NCI-H128 (cell line): ENCODE measurements around the gene ATF6.

Experiments
- DNase-seq: peaks from one replicate; lab custom pipeline; 2025; ENCODE audit not compliant: unreplicated experiment; lab: John Stamatoyannopoulos, UW

ATF6 gene

DNA sequence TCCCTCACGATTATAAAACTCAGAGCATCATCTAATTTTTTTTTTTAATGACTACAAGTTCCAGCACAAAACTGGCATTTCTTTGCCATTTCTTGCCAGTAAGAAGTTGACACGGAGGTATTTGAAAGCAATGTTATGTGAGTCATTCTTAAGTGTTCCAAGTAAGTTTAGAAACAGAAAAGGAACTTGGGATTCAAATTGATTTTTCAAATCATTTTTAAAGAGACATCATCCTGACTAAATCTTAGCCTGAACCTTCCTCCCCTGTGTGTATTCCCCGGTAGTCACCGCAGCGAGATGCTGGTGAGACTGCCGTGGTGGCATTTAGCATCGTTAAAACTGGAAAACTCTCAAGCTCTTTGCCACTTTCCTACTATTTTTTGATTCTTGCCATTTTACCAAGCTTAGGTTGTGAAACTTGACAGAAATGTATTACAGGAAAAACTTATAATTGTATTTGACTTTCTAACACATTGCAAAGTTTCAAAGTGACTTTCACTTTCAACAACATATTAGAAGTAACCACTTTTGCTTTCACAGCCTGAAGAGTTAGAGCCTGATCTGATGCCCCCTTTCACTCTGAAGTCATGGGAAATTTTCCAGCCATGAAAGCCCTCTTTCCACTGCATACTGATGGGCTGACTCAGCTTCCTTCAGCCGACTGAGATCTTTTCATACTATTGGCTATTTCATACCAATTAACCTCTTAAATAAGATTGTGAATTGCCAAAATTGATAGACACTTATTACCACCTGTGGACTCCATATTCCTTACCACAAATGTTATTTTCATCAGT lies 196.2 kb downstream of the ATF6 start:
- DNase-seq = no peak

- DNase-seq = no peak
These were observed 199.9 kb downstream of the ATF6 start for GRCh38 chr1:161966067-161966466.

GRCh38 chr1:161970036-161970435 lies 203.9 kb downstream of the ATF6 start:
- DNase-seq = no peak

DNA sequence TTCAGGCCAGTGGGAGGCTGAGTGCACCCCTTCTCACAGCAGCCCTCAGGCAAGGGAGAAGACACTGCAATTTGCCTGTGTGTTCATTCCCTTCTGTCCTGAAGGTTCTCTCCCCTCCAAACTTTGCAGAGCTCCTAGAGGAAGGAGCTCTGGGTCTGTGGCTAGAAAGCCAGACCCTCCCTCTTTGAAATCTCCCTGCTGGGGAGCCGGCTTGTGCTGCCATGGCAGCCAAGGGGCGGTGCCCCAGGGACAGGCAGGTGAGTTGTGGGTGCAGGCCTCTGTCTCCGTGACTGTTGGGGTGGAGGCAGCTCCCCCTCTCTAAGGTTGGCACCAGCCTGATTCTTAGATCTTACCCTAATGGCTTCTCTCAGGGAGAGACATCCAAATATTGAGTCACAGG lies 204.5 kb downstream of the ATF6 start:
- no peak for DNase-seq

DNA sequence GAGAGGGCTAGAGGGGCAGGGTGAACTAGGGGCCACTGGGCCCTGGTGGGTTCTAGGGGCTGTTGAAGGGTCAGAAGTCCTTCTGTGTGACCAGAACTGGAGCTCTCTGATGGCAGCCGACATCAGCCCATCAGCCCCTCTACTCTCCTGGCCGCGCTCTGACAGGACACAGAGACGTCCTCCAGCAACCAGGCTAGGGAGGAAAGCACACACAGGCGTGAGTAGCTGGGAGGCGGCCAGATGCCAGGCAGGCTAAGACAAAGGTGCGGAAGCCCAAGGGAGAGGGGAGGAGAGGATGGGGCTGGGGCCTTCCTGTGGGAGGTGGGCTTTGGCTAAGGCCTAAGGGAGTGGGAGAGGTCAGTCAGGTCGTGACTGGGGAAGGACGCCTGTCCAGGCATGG lies 206.7 kb downstream of the ATF6 start:
- DNase-seq = no peak

- no peak for DNase-seq
These were observed 208.1 kb downstream of the ATF6 start for GRCh38 chr1:161973924-161974845.

- no peak for DNase-seq
These were observed 212.1 kb downstream of the ATF6 start for GRCh38 chr1:161978011-161978790.

DNA sequence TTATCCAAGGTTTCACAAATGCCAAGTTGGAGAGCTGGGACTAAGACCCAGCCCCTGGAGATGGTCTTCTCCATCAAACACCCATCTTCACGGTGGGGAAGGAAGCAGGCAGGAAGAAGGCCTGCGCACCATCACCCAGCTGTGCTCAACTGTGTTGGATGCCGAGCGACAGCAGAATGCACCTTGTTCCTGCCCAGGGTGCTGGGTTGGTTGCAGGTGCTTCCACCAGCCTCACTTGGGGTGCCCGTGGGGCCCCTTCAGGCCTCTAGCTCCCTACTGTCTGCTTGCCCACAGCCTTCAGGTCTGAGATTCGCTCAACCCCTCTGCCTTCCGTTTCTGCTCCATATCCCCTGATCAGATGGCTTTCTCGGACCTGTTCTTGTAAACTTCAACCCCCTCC lies 215.0 kb downstream of the ATF6 start:
- DNase-seq = no peak

GRCh38 chr1:161981735-161982506 lies 215.8 kb downstream of the ATF6 start:
- no peak for DNase-seq

DNA sequence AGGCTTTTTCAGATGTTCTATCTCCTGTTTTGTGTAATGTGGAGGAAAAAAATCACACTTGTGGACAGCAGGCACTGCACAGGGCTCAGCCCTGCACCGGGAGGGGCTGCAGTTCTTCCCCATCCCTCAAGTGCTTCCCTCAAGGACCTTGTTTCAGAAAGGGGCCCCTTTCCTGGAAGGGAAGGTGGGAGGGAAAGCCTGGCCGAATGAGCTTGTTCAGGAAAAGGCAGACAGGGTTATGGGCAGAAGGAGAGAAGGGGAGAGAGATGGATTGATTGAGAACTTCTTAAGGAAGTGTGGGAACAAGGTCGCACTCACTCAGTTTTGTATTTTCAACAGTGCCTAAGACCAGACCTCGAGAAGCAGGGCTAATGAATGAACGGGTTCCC lies 216.4 kb downstream of the ATF6 start:
- no peak for DNase-seq

DNA sequence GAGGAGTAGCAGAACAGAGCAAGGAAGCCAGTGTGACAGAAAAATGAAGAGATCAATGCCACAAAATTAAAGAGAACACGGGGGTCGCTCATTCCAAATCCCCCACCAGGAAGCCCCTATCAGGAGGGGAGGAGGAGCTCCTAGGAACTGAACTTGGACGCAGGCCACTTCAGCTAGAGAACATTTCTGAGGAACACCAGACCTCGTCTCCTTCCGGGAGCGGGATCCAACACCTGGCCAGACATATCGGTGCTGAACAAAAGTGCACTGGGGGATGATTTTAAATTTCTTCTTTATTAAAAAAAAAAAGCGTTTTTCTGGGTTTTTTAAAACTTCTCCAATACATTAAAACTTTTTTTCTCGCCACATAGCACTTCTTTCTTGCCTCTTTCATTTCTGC lies 216.8 kb downstream of the ATF6 start:
- no peak for DNase-seq

DNA sequence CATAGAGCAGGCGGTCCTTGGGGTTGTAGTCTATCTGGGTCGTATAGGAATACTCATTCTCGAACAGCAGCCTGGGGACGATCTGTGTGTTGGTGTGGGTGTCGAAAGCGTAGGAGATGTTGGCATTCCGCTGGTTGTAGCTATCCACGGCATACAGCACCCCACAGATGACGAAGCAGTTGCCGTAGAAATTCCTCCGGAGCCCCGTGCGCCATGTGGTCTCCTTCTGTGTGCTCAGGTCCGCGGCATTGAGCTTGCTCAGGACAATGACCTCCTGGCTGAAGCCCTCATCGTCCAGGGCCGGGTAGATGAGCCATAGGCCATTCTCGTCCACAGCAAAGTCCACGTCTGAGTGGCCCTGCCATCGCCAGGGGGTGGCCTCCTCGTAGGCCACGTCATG lies 217.6 kb downstream of the ATF6 start:
- DNase-seq = no peak

DNA sequence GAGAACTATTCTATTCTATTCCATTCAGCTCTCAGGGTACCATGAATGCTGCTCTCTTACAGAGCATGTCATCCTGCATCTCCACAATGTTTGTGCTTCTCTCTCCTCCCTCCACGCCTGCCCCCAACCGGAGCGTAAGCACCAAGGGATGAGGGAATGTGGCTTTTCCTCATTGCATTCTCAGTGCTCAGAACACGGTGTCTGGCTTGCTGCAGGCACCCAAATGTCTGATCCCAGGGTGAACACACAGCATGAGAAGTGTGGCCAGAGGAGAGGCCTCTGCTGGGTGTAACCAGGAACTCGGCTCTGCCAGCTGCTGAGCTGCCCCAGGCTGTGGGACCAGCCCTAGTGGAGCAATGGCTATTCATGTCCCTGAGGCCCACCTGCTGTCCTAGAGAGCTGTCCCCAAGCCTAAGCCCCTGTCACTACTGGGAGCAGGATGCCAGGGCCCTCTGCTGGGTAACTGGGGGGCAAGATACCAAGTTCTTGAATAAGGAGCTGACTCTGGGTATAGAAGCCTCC lies 219.2 kb downstream of the ATF6 start:
- no peak for DNase-seq

DNA sequence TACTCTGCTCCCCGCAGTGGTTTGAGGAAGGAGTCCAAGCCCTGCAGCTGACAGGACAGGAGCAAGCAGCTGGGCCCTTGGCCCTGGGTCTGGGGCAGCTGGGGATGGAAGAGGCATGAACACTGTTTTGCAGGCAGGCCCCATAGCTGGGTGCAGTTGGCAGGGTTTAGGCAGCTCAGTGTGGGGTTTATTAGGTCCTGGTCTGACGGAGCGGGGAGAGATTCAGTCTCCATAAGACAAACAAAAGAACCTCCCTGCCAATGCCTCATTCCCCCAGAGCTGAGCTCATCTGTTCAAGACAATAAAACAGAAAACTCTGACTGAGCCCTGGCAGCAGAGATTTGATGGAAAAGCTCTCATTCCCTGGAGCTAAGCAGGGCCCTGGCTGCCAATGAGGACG lies 220.2 kb downstream of the ATF6 start:
- no peak for DNase-seq

DNA sequence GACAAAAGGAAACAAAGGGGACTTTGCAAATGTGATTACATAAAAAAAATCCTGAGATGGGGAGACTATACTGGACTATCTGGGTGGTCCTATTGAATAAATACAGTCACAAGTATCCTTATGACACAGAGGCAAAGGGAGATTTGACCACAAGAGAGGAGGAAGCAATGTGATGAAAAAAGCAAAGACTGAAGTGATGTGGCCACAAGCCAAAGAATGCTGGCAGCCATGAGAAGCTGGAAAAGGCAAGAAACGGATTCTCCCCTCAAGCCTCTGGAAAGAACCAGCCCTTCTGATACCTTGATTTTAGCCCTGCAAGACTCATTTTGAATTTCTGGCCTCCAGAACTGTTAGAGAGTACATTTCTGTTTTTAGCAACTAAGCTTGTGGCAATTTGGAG lies 221.2 kb downstream of the ATF6 start:
- no peak for DNase-seq

DNA sequence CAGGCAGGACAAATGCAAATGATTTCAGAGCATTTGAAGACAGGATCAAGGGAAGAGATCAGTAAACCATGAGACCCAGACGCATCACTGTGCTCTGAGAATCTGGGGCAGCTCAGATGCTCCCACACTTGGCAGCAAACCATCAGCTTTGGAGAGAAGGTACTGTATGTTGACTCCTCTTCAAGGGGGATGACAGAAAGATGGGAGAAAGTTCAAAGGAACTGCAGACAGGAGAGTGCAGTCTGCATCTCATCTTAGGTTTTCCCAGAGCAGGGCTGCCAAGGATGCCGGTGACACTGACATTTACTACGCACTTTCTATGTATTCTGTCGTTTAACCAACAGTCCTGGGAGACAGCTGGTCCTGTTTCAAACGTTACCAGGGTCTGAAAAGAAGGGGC lies 221.8 kb downstream of the ATF6 start:
- no peak for DNase-seq

- DNase-seq = no peak
These were observed 222.3 kb downstream of the ATF6 start for GRCh38 chr1:161988413-161988812.

DNA sequence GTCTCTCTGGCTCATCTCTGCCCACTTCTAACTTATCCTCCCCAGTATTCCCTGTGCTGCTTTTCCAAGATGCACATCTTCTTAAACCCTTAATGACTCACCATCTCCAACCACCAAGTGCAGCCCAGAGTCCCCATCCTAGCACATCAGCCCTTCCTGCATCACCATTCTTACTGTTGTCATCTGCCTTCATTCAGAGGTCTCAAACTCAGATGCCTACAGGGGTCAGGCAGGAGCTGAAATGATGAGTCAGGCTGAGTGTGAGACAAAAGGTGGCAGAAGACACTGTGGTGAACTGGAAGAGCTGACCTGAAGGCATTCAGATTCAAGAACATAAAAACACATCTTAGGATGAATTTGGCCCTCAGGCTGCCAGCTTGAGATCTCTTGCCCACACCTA lies 223.0 kb downstream of the ATF6 start:
- DNase-seq = no peak

- no peak for DNase-seq
These were observed 223.7 kb downstream of the ATF6 start for GRCh38 chr1:161989786-161990185.

DNA sequence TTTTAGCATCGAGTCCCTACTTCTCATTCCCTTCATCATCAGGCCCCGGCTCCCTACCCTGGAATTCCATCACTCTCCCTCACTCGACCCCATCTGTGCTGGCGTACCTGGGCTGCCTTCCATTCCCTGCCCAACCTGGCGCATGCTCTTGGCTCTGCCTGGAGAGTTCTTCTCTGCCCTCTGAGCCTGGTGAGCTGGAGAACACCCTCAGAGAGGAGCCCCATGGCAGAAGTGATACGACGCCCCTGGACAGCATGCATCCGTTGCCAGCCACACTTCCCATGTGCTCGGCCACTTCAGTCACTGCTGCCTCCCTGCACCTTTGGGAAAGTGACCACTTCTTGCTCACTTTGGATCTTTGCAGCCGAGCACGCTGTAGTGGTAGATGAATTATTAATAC lies 227.5 kb downstream of the ATF6 start:
- DNase-seq = no peak
